ENCODE data around the gene MUSK.
A peak's percentile ranks its signal among the peaks of the same experiment; 100 is the strongest.

The MUSK gene

GRCh38 chr9:110695846-110696245, 27.3 kb downstream of the MUSK start:
- DNase-seq (ENCODE audit: low spot score), result peak; percentile 42

GRCh38 chr9:110700953-110701352, 32.4 kb downstream of the MUSK start:
- DNase-seq (ENCODE audit: low spot score), result no peak

GRCh38 chr9:110703669-110704068, 35.1 kb downstream of the MUSK start:
- DNase-seq (ENCODE audit: low spot score), result no peak

GRCh38 chr9:110707419-110707818, 38.8 kb downstream of the MUSK start:
- no peak for DNase-seq (ENCODE audit: low spot score)

- no peak for DNase-seq (ENCODE audit: low spot score)
Measured at GRCh38 chr9:110710420-110710819, 41.8 kb downstream of the MUSK start.

GRCh38 chr9:110712955-110713354, 44.4 kb downstream of the MUSK start:
- no peak for DNase-seq (ENCODE audit: low spot score)

GRCh38 chr9:110714314-110714713, 45.7 kb downstream of the MUSK start:
- no peak for DNase-seq (ENCODE audit: low spot score)

- no peak for DNase-seq (ENCODE audit: low spot score)
Measured at GRCh38 chr9:110728058-110728457, 59.5 kb downstream of the MUSK start.

- DNase-seq (ENCODE audit: low spot score), result no peak
Measured at GRCh38 chr9:110729641-110730040, 61.0 kb downstream of the MUSK start.

GRCh38 chr9:110731437-110732028, 62.9 kb downstream of the MUSK start:
- no peak for DNase-seq (ENCODE audit: low spot score)

GRCh38 chr9:110738982-110739381, 70.4 kb downstream of the MUSK start:
- DNase-seq (ENCODE audit: low spot score), result no peak

- no peak for DNase-seq (ENCODE audit: low spot score)
Measured at GRCh38 chr9:110742741-110743371, 74.3 kb downstream of the MUSK start.

GRCh38 chr9:110744715-110745384, 76.3 kb downstream of the MUSK start:
- DNase-seq (ENCODE audit: low spot score), result peak; percentile 83

- no peak for DNase-seq (ENCODE audit: low spot score)
Measured at GRCh38 chr9:110745676-110746075, 77.1 kb downstream of the MUSK start.

- no peak for DNase-seq (ENCODE audit: low spot score)
Measured at GRCh38 chr9:110746211-110746930, 77.8 kb downstream of the MUSK start.

- DNase-seq (ENCODE audit: low spot score), result no peak
Measured at GRCh38 chr9:110748251-110748893, 79.8 kb downstream of the MUSK start.

GRCh38 chr9:110750272-110750671, 81.7 kb downstream of the MUSK start:
- no peak for DNase-seq (ENCODE audit: low spot score)

GRCh38 chr9:110751971-110752370, 83.4 kb downstream of the MUSK start:
- DNase-seq (ENCODE audit: low spot score), result no peak

- DNase-seq (ENCODE audit: low spot score), result peak; percentile 85
Measured at GRCh38 chr9:110752766-110753165, 84.2 kb downstream of the MUSK start.

GRCh38 chr9:110753731-110754231, 85.2 kb downstream of the MUSK start:
- DNase-seq (ENCODE audit: low spot score), result no peak

- no peak for DNase-seq (ENCODE audit: low spot score)
Measured at GRCh38 chr9:110755179-110755578, 86.6 kb downstream of the MUSK start.

- no peak for DNase-seq (ENCODE audit: low spot score)
Measured at GRCh38 chr9:110758201-110758600, 89.6 kb downstream of the MUSK start.
